H1 (cell line): ENCODE results near the gene COL17A1. TPM values are rescaled to one million over a fixed set of nuclear protein-coding genes. Genes with fewer than 3 reads are reported as not detected.

Source experiments
- CHD7 ChIP-seq: fragments of 300-600 bp; sonication (generic); IDR thresholded peaks from 2 replicates; pipeline ENCODE4 v1.7.1; 2012; ENCODE audit warnings: low read length, moderate library complexity, mild to moderate bottlenecking, inconsistent platforms; ENCODE audit not compliant: insufficient replicate concordance
- CTCF ChIP-seq, 3 experiments: IDR thresholded peaks; 1 replicate in 2 of 3; 2 replicates in 1 of 3; pipeline versions ENCODE4 v1.5.1 to v1.6.1; 2011; ENCODE audit warnings: low read length in 3 of 3, mild to moderate bottlenecking in 3 of 3, inconsistent platforms in 2 of 3, low read depth in 1 of 3, moderate library complexity in 1 of 3; ENCODE audit not compliant: insufficient read depth in 1 of 3; ENCODE audit errors: control extremely low read depth in 1 of 3
- RXRA ChIP-seq: IDR thresholded peaks from 2 replicates; pipeline ENCODE4 v1.6.1; 2011; ENCODE audit warnings: low read depth, mild to moderate bottlenecking, low read length, moderate library complexity; ENCODE audit not compliant: insufficient read depth
- TBP ChIP-seq: IDR thresholded peaks from 2 replicates; pipeline ENCODE4 v1.6.1; 2011; ENCODE audit warnings: low read depth, low read length, improper control_type of control experiment
- YY1 ChIP-seq: IDR thresholded peaks from 2 replicates; pipeline ENCODE4 v1.6.1; 2011; ENCODE audit warnings: low read depth, mild to moderate bottlenecking, low read length
- polyA plus RNA-seq, 7 experiments: library from polyadenylated mRNA; depleted of rRNA in 3 of 7; stranded (reverse) in 5 of 7; unstranded in 2 of 7; fragments of >200 nt in 5 of 7; fragments of 200-250 nt in 2 of 7; gene quantifications; 1 replicate in 5 of 7; 2 replicates in 1 of 7; 4 replicates in 1 of 7; pipeline versions ENCODE4 v1.2.1 to v1.2.3, GENCODE V29; 2011 to 2013; ENCODE audit warnings: missing spikeins in 2 of 7, mixed read lengths in 2 of 7
- total RNA-seq: library from RNA; stranded (reverse); fragmentation: NEBNext Ultra II Directional; extraction: Animal tissue kit (Norgen Biotek cat#: 25700); gene quantifications from 2 replicates; pipeline ENCODE4 v1.2.1, GENCODE V29; 2021

COL17A1 gene
- total and polyA plus RNA-seq, 2 of the 8 experiments (the other 6 are each of a cell fraction or from before 2014, with no cell fraction given) = 0.35 to 0.37 TPM

- no peak for TF ChIP-seq CHD7
- no peak for TF ChIP-seq CTCF (IDR thresholded peaks at IDR 0.05; ENCODE audit: control extremely low read depth in 1 of 3, insufficient read depth in 1 of 3, low read depth in 1 of 3, low read length in 3 of 3)
- no peak for TF ChIP-seq RXRA
- no peak for TF ChIP-seq YY1
- no peak for TF ChIP-seq TBP
Measured at GRCh38 chr10:103990121-103990520, 95.6 kb downstream of the COL17A1 start (continued).
